Measurements from ENCODE around the gene ASTN2. TPM values are rescaled to one million over a fixed set of nuclear protein-coding genes. Genes with fewer than 3 reads are reported as not detected.

Gene ASTN2
- total RNA-seq, 4 donors from 2014 or later, result 3.0 to 7.0 (median 5.2) TPM

DNA sequence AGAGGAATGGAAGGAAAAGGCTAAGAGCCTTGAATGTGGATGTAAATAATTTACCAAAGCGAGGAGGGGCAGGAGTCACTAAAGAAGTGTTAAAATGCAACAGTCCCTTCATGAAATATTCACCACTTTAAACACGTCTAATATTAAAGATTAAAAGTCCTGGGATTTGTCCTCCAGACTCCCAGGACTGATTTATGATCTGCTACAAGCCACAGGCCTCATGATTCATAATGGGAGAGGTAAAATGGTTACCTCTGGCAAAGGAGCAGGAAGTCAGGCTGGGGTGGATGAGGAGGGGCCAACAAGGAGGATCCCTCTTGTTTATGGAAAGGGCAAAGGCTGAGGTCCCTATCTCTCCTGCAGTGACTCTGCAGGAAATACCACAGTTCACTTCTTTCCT is 435.4 kb downstream of the ASTN2 start:
- intact Hi-C loops (cut with DNase I; ENCODE audit: low total_unique reads) (no loop called here), in situ Hi-C loops (cut with MboI; ENCODE audit: low pct_ligation_motif_present in 1 of 4, low pct_unique_long_range_greater_than_20kb in 1 of 4, low sequenced_read_pairs in 3 of 4) (no loop called here)
- H3K36me3 ChIP-seq, result no peaks in the 10 kb centered on the region
- H3K27ac ChIP-seq, result no peak overlapping the region
- no peaks in the 10 kb centered on the region for H3K4me1 ChIP-seq
- H3K9me3 ChIP-seq, result no peaks in the 10 kb centered on the region
- 0 to 35% methylated on average over 1 to 2 of the region's 2 CpGs for WGBS, 2 donors (ENCODE audit: low coverage in 1 of 2)
- TF ChIP-seq POLR2AphosphoS5 (IDR thresholded peaks at IDR 0.05) (no peak), EP300 (IDR thresholded peaks at IDR 0.05; ENCODE audit: low read depth) (no peak), POLR2A (IDR thresholded peaks at IDR 0.05) (no peak)
- TF ChIP-seq, protein P1, sequence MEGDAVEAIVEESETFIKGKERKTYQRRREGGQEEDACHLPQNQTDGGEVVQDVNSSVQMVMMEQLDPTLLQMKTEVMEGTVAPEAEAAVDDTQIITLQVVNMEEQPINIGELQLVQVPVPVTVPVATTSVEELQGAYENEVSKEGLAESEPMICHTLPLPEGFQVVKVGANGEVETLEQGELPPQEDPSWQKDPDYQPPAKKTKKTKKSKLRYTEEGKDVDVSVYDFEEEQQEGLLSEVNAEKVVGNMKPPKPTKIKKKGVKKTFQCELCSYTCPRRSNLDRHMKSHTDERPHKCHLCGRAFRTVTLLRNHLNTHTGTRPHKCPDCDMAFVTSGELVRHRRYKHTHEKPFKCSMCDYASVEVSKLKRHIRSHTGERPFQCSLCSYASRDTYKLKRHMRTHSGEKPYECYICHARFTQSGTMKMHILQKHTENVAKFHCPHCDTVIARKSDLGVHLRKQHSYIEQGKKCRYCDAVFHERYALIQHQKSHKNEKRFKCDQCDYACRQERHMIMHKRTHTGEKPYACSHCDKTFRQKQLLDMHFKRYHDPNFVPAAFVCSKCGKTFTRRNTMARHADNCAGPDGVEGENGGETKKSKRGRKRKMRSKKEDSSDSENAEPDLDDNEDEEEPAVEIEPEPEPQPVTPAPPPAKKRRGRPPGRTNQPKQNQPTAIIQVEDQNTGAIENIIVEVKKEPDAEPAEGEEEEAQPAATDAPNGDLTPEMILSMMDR (IDR thresholded peaks at IDR 0.05), result no peak
- H3K4me3 ChIP-seq, result no peak overlapping the region
- DNase-seq, result no peak
- H3K27me3 ChIP-seq, result no peaks in the 10 kb centered on the region

DNA sequence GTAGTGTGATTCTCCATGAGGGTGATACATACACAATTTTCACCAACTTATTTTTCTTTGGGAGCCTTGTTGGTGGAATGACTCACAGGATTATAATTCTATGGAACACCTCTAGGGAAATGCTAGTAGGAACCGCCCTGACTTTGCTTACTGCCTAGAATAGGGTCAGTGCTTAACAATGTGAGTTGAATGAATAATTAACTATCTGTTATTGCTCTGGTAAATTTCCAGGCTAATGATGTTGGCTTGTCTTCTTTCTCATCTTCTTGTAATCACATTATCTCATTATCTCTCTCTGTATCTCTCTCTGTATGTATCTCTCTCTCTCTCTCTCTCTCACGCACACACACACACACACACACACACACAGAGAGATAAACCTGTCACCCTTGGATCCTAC is 436.7 kb downstream of the ASTN2 start:
- no peak for DNase-seq
- Histone ChIP-seq H3K27ac (no peak overlapping the region), H3K9me3 (no peaks in the 10 kb centered on the region), H3K4me3 (no peak overlapping the region), H3K27me3 (no peaks in the 10 kb centered on the region), H3K36me3 (no peaks in the 10 kb centered on the region), H3K4me1 (no peaks in the 10 kb centered on the region)
- intact Hi-C loops (cut with DNase I; ENCODE audit: low total_unique reads), result no loop called here
- no peak for TF ChIP-seq EP300 (IDR thresholded peaks at IDR 0.05; ENCODE audit: low read depth)
- TF ChIP-seq POLR2A (IDR thresholded peaks at IDR 0.05), result no peak
- TF ChIP-seq, protein P1 (IDR thresholded peaks at IDR 0.05), result no peak
- TF ChIP-seq POLR2AphosphoS5 (IDR thresholded peaks at IDR 0.05), result no peak
- in situ Hi-C loops (cut with MboI; ENCODE audit: low pct_ligation_motif_present in 1 of 4, low pct_unique_long_range_greater_than_20kb in 1 of 4, low sequenced_read_pairs in 3 of 4), result no loop called here
- WGBS, 2 donors (ENCODE audit: low coverage in 1 of 2), result 43 to 48% methylated on average over 2 of the region's 2 CpGs

DNA sequence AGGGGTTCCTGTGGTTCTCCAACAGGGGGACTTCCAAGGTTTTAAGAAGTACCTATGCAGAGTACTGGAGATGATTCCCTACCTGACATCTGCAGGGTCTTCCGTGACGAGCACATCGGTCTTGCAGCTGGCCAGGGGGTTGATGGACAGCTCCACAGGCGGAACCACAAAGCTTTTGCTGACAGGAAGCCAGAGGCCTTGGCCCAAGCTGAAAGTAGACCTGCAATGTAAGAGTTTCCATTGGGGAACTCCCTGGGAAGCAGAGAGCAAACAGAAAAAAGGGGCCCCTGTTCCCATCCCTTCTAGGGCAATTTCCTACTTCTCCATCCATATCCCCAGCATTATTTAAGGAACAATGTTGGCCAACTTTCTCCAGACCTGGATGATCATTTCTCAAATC is 439.7 kb downstream of the ASTN2 start:
- in situ Hi-C loops (cut with MboI; ENCODE audit: low pct_ligation_motif_present in 1 of 4, low pct_unique_long_range_greater_than_20kb in 1 of 4, low sequenced_read_pairs in 3 of 4) (no loop called here), intact Hi-C loops (cut with DNase I; ENCODE audit: low total_unique reads) (no loop called here)
- H3K36me3 ChIP-seq, result no peaks in the 10 kb centered on the region
- WGBS, 2 donors (ENCODE audit: low coverage in 1 of 2), result 87% methylated on average over 4 of the region's 4 CpGs; no CpG with 5 or more reads in 1 of the 2 donors
- H3K4me3 ChIP-seq, result no peak overlapping the region
- H3K9me3 ChIP-seq, result no peaks in the 10 kb centered on the region
- no peaks in the 10 kb centered on the region for H3K27me3 ChIP-seq
- TF ChIP-seq EP300 (IDR thresholded peaks at IDR 0.05; ENCODE audit: low read depth) (no peak), POLR2A (IDR thresholded peaks at IDR 0.05) (no peak), POLR2AphosphoS5 (IDR thresholded peaks at IDR 0.05) (no peak)
- TF ChIP-seq, protein P1 (IDR thresholded peaks at IDR 0.05), result no peak
- no peaks in the 10 kb centered on the region for H3K4me1 ChIP-seq
- H3K27ac ChIP-seq, result no peak overlapping the region
- no peak for DNase-seq

DNA sequence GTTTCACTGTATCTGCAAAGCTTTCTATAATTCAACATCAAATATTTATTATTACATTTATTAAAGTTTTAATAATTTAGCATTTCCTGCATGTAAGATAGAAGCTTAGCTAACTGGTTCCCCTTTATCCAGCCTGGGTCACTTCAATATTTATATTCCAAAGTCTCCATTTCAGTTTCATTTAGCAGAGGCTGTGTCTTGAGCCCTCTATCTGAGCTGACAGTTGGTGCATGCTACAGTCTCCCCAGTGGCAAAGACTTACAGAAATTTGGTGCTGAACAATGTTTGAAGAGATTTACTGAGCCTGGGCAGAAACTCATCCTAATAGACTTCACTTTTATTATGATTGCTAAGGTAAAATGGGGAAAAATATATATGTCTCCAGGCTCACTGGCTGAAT is 448.7 kb downstream of the ASTN2 start:
- intact Hi-C loops (cut with DNase I; ENCODE audit: low total_unique reads), result no loop called here
- TF ChIP-seq POLR2AphosphoS5 (IDR thresholded peaks at IDR 0.05), result no peak
- TF ChIP-seq EP300 (IDR thresholded peaks at IDR 0.05; ENCODE audit: low read depth), result no peak
- TF ChIP-seq, protein P1 (IDR thresholded peaks at IDR 0.05), result no peak
- no peak for TF ChIP-seq POLR2A (IDR thresholded peaks at IDR 0.05)
- H3K36me3 ChIP-seq, result no peaks in the 10 kb centered on the region

More for the DNA sequence above, 448.7 kb downstream of the ASTN2 start:
- Histone ChIP-seq H3K4me3 (no peak overlapping the region), H3K4me1 (no peaks in the 10 kb centered on the region), H3K27me3 (no peaks in the 10 kb centered on the region), H3K9me3 (no peaks in the 10 kb centered on the region), H3K27ac (no peak overlapping the region)
- no peak for DNase-seq
- in situ Hi-C loops (cut with MboI; ENCODE audit: low pct_ligation_motif_present in 1 of 4, low pct_unique_long_range_greater_than_20kb in 1 of 4, low sequenced_read_pairs in 3 of 4), result no loop called here

Data from transverse colon (tissue), 4 donors.